ENCODE data around the gene KCNC4.

KCNC4 gene

GRCh38 chr1:110216844-110217444 is 6.8 kb downstream of the KCNC4 start:
- no peak for DNase-seq
- TF ChIP-seq CTCF (IDR thresholded peaks at IDR 0.05) = no peak
- Mint-ChIP-seq H3K9me3 (no peaks in the 10 kb centered on the region), H3K4me1 (peaks cover 13% of the 10 kb centered on the region), H3K27ac (no peak overlapping the region), H3K4me3 (no peak overlapping the region), H3K27me3 (ENCODE audit: low read depth, poor library complexity) (peaks cover 48% of the 10 kb centered on the region), H3K36me3 (ENCODE audit: low read depth) (no peaks in the 10 kb centered on the region)

GRCh38 chr1:110218137-110218536 is 8.0 kb downstream of the KCNC4 start:
- H3K4me1 Mint-ChIP-seq = peaks cover 2% of the 10 kb centered on the region
- no peak overlapping the region for H3K27ac Mint-ChIP-seq
- no peaks in the 10 kb centered on the region for H3K36me3 Mint-ChIP-seq (ENCODE audit: low read depth)
- H3K4me3 Mint-ChIP-seq = no peak overlapping the region
- no peaks in the 10 kb centered on the region for H3K9me3 Mint-ChIP-seq
- TF ChIP-seq CTCF (IDR thresholded peaks at IDR 0.05) = no peak
- H3K27me3 Mint-ChIP-seq (ENCODE audit: low read depth, poor library complexity) = peaks cover 37% of the 10 kb centered on the region
- no peak for DNase-seq

- peak; percentile 71 for DNase-seq
- no peaks in the 10 kb centered on the region for H3K4me1 Mint-ChIP-seq
Measured at GRCh38 chr1:110218739-110219138, 8.6 kb downstream of the KCNC4 start.

GRCh38 chr1:110220324-110220723 is 10.2 kb downstream of the KCNC4 start:
- Mint-ChIP-seq H3K4me1 (peaks cover 3% of the 10 kb centered on the region), H3K4me3 (no peak overlapping the region), H3K36me3 (ENCODE audit: low read depth) (no peaks in the 10 kb centered on the region), H3K27me3 (ENCODE audit: low read depth, poor library complexity) (peaks cover 17% of the 10 kb centered on the region), H3K9me3 (no peaks in the 10 kb centered on the region), H3K27ac (no peak overlapping the region)
- TF ChIP-seq CTCF (IDR thresholded peaks at IDR 0.05) = no peak
- no peak for DNase-seq

More at GRCh38 chr1:110218739-110219138, 8.6 kb downstream of the KCNC4 start:
- TF ChIP-seq CTCF (IDR thresholded peaks at IDR 0.05) = no peak
- Mint-ChIP-seq H3K36me3 (ENCODE audit: low read depth) (no peaks in the 10 kb centered on the region), H3K27ac (no peak overlapping the region), H3K27me3 (ENCODE audit: low read depth, poor library complexity) (peaks cover 31% of the 10 kb centered on the region), H3K9me3 (no peaks in the 10 kb centered on the region), H3K4me3 (no peak overlapping the region)

GRCh38 chr1:110221119-110221518 is 11.0 kb downstream of the KCNC4 start:
- Mint-ChIP-seq H3K27me3 (ENCODE audit: low read depth, poor library complexity) (peaks cover 13% of the 10 kb centered on the region), H3K9me3 (no peaks in the 10 kb centered on the region), H3K27ac (no peak overlapping the region), H3K4me3 (no peak overlapping the region), H3K4me1 (peaks cover 4% of the 10 kb centered on the region), H3K36me3 (ENCODE audit: low read depth) (no peaks in the 10 kb centered on the region)
- DNase-seq = no peak
- no peak for TF ChIP-seq CTCF (IDR thresholded peaks at IDR 0.05)

GRCh38 chr1:110223127-110223526 is 13.0 kb downstream of the KCNC4 start:
- no peak for DNase-seq
- Mint-ChIP-seq H3K4me1 (peaks cover 4% of the 10 kb centered on the region), H3K4me3 (no peak overlapping the region), H3K9me3 (no peaks in the 10 kb centered on the region), H3K27me3 (ENCODE audit: low read depth, poor library complexity) (peaks cover 10% of the 10 kb centered on the region), H3K27ac (no peak overlapping the region), H3K36me3 (ENCODE audit: low read depth) (no peaks in the 10 kb centered on the region)
- no peak for TF ChIP-seq CTCF (IDR thresholded peaks at IDR 0.05)
